Measurements from ENCODE around the gene NAPA.
"Not testable (repeated sequence)": the region's sequence is repeated elsewhere in the genome, so short reads cannot be mapped to it uniquely, and the experiment has no call there.

The NAPA gene

GRCh38 chr19:47499371-47499770 is 15.5 kb downstream of the NAPA start:
- no peak for DNase-seq

GRCh38 chr19:47498561-47498960 is 16.3 kb downstream of the NAPA start:
- no peak for DNase-seq

DNA sequence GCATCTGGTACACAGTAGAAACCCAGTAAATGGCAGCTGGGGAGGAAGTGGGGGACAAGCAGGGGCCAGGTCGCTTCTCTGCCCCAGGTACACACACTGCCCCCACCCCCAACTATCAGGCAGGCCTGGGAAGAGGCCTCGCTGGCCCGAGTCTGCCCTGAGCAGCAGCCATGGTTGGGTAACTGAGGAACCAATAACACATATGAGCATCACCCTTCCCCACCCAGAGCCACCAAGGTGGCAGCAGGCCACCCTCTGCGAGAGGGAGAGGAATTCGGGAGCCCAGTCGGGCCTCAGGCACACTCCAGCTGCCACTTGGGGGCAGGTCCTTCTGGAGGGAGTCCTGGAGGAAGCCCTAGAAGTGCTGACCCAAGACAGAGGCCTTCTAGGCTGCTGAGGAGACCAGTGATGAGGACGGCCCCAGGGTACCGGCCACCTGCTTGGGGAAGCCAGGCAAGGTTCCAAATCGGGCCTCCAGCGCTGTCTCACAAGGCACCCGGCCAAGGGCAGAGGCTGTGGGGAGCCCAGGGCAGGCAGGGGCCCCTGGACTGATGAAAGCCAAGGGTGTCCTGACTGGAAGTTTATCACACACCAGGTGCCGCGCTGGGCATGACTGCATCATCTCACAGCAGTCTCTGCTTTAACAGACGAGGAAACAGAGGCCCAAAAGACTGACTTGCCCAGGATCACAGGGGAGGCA is 16.9 kb downstream of the NAPA start:
- DNase-seq: no peak

- DNase-seq: no peak
Observed at GRCh38 chr19:47497050-47497766, 17.7 kb downstream of the NAPA start.

GRCh38 chr19:47495478-47496372 is 19.1 kb downstream of the NAPA start:
- no peak for DNase-seq

DNA sequence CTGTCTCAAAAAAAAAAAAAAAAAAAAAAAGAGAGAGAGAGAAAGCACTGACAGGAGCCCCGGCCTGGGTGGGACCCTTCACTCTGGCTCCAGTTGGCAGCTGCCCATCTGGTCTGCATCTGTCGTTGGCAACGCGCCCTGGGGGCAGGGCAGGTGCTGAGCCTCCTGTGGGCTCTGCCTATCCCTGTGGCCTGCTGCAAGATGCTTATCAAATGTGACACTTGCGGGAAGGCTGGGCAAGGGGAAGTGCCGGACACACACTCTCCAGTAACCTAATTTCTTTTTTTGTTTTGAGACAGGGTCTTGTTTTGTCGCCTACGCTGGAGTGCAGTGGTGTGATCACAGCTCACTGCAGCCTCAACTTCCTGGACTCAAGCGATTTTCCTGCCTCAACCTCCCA is 20.1 kb downstream of the NAPA start:
- DNase-seq: no peak

DNA sequence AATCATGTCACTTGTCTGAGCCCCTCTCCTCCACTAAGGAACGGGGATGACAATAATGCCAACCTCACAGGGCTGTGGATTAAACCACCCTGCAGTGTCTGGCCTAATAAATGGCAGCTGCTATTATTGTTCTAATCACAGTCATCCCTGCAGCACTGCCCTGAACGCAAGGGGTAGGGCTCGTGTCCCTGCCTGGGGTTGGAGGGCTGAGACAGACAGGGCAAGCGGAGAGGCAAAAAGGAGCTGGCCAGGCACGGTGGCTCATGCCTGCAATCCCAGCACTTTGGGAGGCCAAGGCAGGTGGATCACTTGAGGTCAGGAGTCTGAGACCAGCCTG is 20.7 kb downstream of the NAPA start:
- DNase-seq: no peak

DNA sequence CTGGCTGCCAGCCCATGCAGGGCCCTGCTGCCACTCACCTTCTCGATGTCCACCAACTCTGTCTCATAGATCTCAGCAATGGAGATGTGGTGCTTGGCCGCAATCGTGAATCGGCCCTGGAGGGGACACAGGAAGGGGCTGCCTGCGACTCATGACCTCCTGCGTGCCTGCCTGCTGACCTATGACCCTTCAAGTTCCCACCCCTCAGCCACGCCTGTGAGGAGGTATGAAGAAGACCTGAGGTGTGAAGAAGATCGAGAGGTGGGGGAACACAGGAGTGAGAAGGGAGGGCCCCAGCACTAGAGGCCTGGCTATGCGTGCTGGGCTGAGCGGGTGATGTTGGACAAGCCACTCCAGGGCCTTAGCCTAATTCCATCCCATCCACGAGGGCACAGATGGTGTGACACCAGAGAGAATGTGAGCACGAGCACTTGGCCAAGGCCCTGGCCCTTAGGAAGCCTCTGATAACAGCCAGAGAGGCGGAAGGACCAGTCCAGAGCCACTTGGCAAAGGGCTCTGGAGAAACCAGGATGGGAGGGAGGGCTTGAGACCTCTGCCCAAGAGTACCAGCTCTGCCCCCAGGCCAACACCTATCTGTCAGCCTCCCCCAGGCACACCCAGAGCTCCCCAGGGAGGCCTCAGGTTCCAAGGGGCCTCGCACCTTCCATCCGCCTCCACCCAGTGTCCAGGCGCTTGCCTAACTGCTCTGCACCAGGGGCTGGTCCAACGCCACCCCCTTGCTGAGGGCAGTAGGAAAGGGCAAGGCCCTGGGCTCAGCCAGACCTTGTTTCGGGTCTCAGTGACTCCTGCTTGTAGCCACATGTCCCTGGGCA is 21.3 kb downstream of the NAPA start:
- DNase-seq: no peak

GRCh38 chr19:47492571-47493377 is 22.1 kb downstream of the NAPA start:
- no peak for DNase-seq

GRCh38 chr19:47492137-47492533 is 22.7 kb downstream of the NAPA start:
- no peak for DNase-seq

GRCh38 chr19:47491358-47492136 is 23.3 kb downstream of the NAPA start:
- no peak for DNase-seq

DNA sequence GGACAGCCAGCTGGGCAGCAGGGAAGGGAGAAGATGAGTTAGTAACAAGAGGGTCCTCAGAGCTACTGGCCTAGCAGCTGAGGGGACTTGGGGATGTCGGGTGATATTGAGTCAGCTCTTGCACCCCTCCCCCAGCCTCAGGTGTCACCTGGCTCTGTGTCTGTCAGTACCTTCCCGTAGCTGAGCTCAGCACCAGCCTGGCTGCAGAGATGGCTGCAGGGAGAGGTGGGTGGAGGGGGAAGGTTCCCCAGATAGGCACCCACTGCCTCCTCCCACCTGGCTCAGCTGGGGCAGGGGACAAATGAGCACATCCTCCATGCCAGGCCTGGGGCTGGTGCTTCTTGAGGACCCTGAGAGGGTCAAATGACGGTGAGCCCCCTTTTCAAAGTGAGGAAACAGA is 24.0 kb downstream of the NAPA start:
- no peak for DNase-seq

DNA sequence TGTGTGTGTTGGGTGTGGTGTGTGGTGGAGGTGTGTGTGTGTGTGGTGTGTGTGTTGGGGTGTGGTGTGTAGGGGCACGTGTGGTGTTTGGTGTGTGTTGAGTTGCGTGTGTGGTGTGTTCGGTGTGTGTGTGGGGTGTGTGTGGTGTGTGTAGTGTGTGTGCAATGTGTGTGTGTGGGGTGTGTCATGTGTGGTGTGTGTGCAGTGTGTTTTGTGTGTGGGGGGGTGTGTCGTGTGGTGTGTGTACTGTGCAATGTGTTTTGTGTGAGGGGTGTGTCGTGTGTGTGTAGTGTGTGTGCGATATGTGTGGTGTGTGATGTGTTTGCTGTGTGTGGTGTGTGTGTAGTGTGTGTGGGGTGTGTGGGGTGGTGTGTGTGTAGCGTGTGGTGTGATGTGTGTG is 24.8 kb downstream of the NAPA start:
- DNase-seq: no peak

DNA sequence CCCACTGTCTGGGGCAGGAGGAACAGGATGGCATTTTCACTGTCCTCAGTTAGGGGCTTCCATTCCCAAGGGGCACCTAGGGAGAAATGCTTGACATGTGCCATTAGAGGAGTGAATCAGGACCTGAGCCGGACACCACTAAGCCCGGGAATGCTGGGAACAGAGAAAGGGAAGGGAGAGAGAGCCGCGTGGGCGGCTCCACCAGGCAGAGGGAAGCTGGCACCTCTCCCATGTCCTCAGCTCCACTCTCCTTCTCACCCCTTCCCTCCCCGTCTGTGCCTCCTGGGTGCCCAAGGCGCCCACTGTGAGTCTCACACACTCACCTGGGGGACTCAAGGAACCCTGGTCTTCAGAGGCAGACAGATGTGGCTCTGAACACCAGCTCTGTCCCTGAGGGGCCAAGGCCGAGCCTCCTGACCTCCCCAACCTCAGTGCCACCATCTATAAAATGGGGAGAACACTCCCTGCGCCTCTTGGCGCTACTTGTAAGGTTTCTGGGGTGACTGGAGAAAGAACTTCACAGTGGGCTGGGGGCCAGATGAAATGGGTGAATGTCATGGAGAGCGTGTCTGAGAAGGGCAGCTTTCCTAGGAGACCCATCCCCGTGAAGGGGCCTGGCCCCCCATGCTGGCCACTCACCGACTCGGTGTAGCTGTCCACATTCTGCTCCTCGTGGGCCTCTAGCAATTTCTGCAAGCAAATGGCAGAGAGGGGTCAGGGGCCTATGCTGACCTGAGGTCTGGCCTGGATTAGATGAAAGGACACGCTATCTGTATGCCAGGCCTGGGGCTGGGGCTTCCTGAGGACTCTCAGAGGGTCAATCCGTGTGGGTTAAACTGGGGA is 25.6 kb downstream of the NAPA start:
- no peak for DNase-seq

- no peak for DNase-seq
Observed at GRCh38 chr19:47487551-47488515, 27.0 kb downstream of the NAPA start.

GRCh38 chr19:47486900-47487299 is 28.0 kb downstream of the NAPA start:
- no peak for DNase-seq

DNA sequence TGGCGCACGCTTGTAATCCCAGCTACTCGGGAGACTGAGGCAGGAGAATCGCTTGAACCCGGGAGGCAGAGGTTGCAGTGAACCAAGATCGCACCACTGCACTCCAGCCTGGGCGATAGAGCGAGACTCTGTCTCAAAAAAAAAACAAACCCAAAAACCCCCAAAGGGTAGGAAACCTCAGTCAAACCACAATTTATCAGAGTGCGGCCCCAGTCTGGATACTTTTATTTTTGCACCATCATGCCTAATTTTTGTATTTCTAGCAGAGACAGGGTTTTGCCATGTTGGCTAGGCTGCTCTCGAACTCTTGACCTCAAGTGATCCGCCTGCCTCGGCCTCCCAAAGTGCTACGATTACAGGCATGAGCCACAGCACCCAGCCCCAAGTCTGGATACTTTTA is 28.6 kb downstream of the NAPA start:
- DNase-seq: not testable (repeated sequence)

GRCh38 chr19:47485210-47485609 is 29.7 kb downstream of the NAPA start:
- DNase-seq: peak; percentile 33

Measured in activated CD4-positive, alpha-beta T cell treated with anti-CD3 and anti-CD28 coated beads, Interleukin-10, Interleukin-2, amounts not matched to agents 100 ng/mL and 50 ng/mL, durations not matched to agents 16 hours and 8 hours (primary cell).